ENCODE measurements around the gene HAUS8. TPM values are rescaled to one million over a fixed set of nuclear protein-coding genes. Genes with fewer than 3 reads are reported as not detected.
"Not testable (repeated sequence)": the region's sequence is repeated elsewhere in the genome, so short reads cannot be mapped to it uniquely, and the experiment has no call there.

HAUS8 gene
- total and polyA plus RNA-seq, 2 of the 4 experiments (the other 2 are of a cell fraction), result 3.4 to 14.2 TPM

DNA sequence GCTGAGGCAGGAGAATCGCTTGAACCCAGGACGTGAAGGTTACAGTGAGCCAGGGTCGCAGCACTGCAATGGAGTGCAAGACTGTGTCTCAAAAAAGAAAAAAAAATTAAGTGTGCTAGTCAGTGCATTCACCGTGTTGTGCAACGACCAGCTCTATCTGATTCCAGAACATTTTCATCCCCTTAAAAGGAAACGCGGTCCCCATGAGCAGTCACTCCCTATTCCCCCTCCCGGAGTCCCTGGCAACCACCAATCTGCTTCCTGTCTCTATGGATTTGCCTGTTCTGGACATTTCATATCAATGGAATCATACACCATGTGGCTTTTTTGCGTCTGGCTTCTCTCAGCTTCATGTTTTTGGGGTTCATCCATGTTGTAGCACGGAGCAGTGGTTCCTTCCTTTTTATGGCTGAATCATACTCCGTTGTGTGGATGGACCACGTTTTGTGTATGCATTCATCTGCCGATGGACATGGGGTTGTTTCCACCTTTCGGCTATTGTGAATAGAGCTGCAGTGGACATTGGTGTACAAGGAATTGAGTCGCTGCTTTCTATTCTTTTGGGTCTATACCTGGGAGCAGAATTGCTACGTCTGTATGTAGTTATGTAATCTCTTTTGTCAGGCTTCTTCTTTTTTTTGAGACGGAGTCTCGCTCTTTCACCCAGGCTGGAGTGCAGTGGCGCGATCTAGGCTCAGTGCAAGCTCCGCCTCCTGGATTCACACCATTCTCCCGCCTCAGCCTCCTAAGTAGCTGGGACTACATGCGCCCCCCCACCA is 20.1 kb upstream of the HAUS8 start:
- no peaks in the 10 kb centered on the region; the same call in 1 of the 2 replicates for H3K9me3 ChIP-seq (ENCODE audit: control insufficient read depth, insufficient read depth, low read length)
- dilution Hi-C loops (cut with HindIII; ENCODE audit: low sequenced_read_pairs, unreplicated experiment) (no loop called here), intact Hi-C loops (cut with micrococcal nuclease) (no loop called here), in situ Hi-C loops (cut with MboI; ENCODE audit: low sequenced_read_pairs) (no loop called here)
- H3K36me3 ChIP-seq (ENCODE audit: control insufficient read depth, insufficient read depth, low read length), result peaks cover 9% of the 10 kb centered on the region
- H2BK5ac ChIP-seq (ENCODE audit: low read depth, low read length, poor library complexity, severe bottlenecking), result no peak overlapping the region
- H3K14ac ChIP-seq (replicated peaks; ENCODE audit: low read depth, low read length), result peak overlapping the region; percentile 44; the same call in 1 of the 2 replicates
- no peak overlapping the region for H2AK9ac ChIP-seq (replicated peaks; ENCODE audit: low read depth, low read length, poor library complexity)
- H3K4me2 ChIP-seq (ENCODE audit: low read depth, low read length), result no peak overlapping the region
- peaks cover 29% of the 10 kb centered on the region for H3K9me1 ChIP-seq (ENCODE audit: insufficient read depth, low read length)
- H4K8ac ChIP-seq (ENCODE audit: low read depth in 2 of 2, low read length in 2 of 2), result peak overlapping the region; percentile 6 to 19; a peak in 3 of 4 replicates
- H3K27ac ChIP-seq (ENCODE audit: insufficient read depth, low read length), result peak overlapping the region; percentile 50; the same call in 1 of the 2 replicates
- H2AK5ac ChIP-seq (ENCODE audit: low read depth, low read length), result peak overlapping the region; percentile 31
- no peak overlapping the region for H3K23ac ChIP-seq (ENCODE audit: low read depth, low read length)
- peaks cover 12 to 69% of the 10 kb centered on the region in 2 experiments for H3K79me1 ChIP-seq (ENCODE audit: low read depth in 1 of 2, low read length in 2 of 2)
- no peak overlapping the region for H3K4me3 ChIP-seq (ENCODE audit: insufficient read depth, low read depth, low read length)
- BruUV-seq (replicated peaks), result no TSS peak
- H3K4ac ChIP-seq (ENCODE audit: low read depth, low read length), result peak overlapping the region; percentile 54
- WGBS, 2 experiments (ENCODE audit: extremely low coverage in 2 of 2, insufficient read length in 1 of 2), result 92% methylated on average over 13 of the region's 23 CpGs; no CpG with 5 or more reads in 1 of the 2 experiments
- H4K5ac ChIP-seq (ENCODE audit: low read depth, low read length), result peak overlapping the region; percentile 24; the same call in 1 of the 2 replicates
- H2BK120ac ChIP-seq (ENCODE audit: low read depth, low read length), result peak overlapping the region; percentile 61; the same call in 1 of the 2 replicates
- no peak overlapping the region for H3K56ac ChIP-seq (ENCODE audit: extremely low read depth, insufficient read depth, low read length)
- no peak overlapping the region for H2BK20ac ChIP-seq (ENCODE audit: low read depth, low read length)
- H3K27me3 ChIP-seq (ENCODE audit: control insufficient read depth, insufficient read depth, low read length), result no peaks in the 10 kb centered on the region
- H3K4me1 ChIP-seq (ENCODE audit: control insufficient read depth, insufficient read depth, low read length), result peaks cover 19% of the 10 kb centered on the region
- peak; percentile 71 for TF ChIP-seq CEBPB (IDR thresholded peaks at IDR 0.05; ENCODE audit: low read depth, low read length)
- TF ChIP-seq RCOR1 (IDR thresholded peaks at IDR 0.05; ENCODE audit: insufficient replicate concordance, low read length), result no peak
- ChIA-PET CTCF (no interaction called here), POLR2A (ENCODE audit: unreplicated experiment) (no interaction called here)
- H3K18ac ChIP-seq (ENCODE audit: low read depth, low read length), result peak overlapping the region; percentile 41; the same call in 1 of the 2 replicates
- no peak overlapping the region for H3K9ac ChIP-seq (ENCODE audit: low read depth, low read length)
- H4K91ac ChIP-seq (ENCODE audit: insufficient read depth, low read depth, low read length), result peak overlapping the region; percentile 8; the same call in 1 of the 2 replicates
- H4K20me1 ChIP-seq (ENCODE audit: insufficient read depth, low read length), result peaks cover 54% of the 10 kb centered on the region
- ATAC-seq (ENCODE audit: low read depth) (no peak; the same call in 1 of the 2 replicates), DNase-seq (peak; percentile 35)
- no peak overlapping the region for H2BK15ac ChIP-seq (ENCODE audit: low read depth, low read length)
- H2AFZ ChIP-seq (replicated peaks; ENCODE audit: low read length, poor library complexity), result no peak overlapping the region

DNA sequence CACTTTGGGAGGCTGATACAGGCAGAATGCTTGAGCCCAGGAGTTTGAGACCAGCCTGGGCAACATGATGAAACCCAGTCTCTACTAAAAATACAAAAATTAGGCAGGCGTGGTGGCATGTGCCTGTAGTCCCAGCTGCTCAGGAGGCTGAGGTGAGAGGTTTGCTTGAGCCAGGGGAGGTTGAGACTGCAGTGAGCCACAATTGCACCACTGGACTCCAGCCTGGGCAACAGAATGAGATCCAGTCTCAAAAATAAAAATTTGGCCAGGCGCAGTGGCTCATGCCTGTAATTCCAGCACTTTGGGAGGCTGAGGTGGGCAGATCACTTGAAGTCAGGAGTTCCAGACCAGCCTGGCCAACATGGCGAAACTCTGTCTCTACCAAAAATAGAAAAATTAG is 19.4 kb upstream of the HAUS8 start:
- POLR2A ChIA-PET (ENCODE audit: unreplicated experiment); H4K5ac ChIP-seq (ENCODE audit: low read depth, low read length); H2BK120ac ChIP-seq (ENCODE audit: low read depth, low read length); H2BK15ac ChIP-seq (ENCODE audit: low read depth, low read length); H3K9me3 ChIP-seq (ENCODE audit: control insufficient read depth, insufficient read depth, low read length); H2AFZ ChIP-seq (replicated peaks; ENCODE audit: low read length, poor library complexity); DNase-seq; BruUV-seq (replicated peaks); H3K4me2 ChIP-seq (ENCODE audit: low read depth, low read length); in situ Hi-C loops (cut with MboI; ENCODE audit: low sequenced_read_pairs); H3K27me3 ChIP-seq (ENCODE audit: control insufficient read depth, insufficient read depth, low read length); H2AK9ac ChIP-seq (replicated peaks; ENCODE audit: low read depth, low read length, poor library complexity); H2AK5ac ChIP-seq (ENCODE audit: low read depth, low read length); H2BK20ac ChIP-seq (ENCODE audit: low read depth, low read length); H3K36me3 ChIP-seq (ENCODE audit: control insufficient read depth, insufficient read depth, low read length); H3K14ac ChIP-seq (replicated peaks; ENCODE audit: low read depth, low read length); H3K18ac ChIP-seq (ENCODE audit: low read depth, low read length); H3K4me3 ChIP-seq (ENCODE audit: insufficient read depth, low read depth, low read length); H4K91ac ChIP-seq (ENCODE audit: insufficient read depth, low read depth, low read length); intact Hi-C loops (cut with micrococcal nuclease); H3K56ac ChIP-seq (ENCODE audit: extremely low read depth, insufficient read depth, low read length); H3K23ac ChIP-seq (ENCODE audit: low read depth, low read length); ATAC-seq (ENCODE audit: low read depth); H3K9ac ChIP-seq (ENCODE audit: low read depth, low read length); CTCF ChIA-PET; dilution Hi-C loops (cut with HindIII; ENCODE audit: low sequenced_read_pairs, unreplicated experiment): not testable (repeated sequence)
- Histone ChIP-seq H4K20me1 (ENCODE audit: insufficient read depth, low read length) (peaks cover 58% of the 10 kb centered on the region), H2BK5ac (ENCODE audit: low read depth, low read length, poor library complexity, severe bottlenecking) (peak overlapping the region; percentile 30), H3K9me1 (ENCODE audit: insufficient read depth, low read length) (peaks cover 32% of the 10 kb centered on the region), H3K27ac (ENCODE audit: insufficient read depth, low read length) (peak overlapping the region; percentile 50; the same call in 1 of the 2 replicates), H3K79me1 (ENCODE audit: low read depth in 1 of 2, low read length in 2 of 2) (peaks cover 16 to 70% of the 10 kb centered on the region in 2 experiments), H4K8ac (ENCODE audit: low read depth in 2 of 2, low read length in 2 of 2) (peak overlapping the region in 1 of 2 experiments; percentile 19; a peak in 1 of 4 replicates), H3K4ac (ENCODE audit: low read depth, low read length) (peak overlapping the region; percentile 53; the same call in 1 of the 2 replicates), H3K4me1 (ENCODE audit: control insufficient read depth, insufficient read depth, low read length) (peaks cover 23% of the 10 kb centered on the region)
- 100% methylated on average over 2 of the region's 3 CpGs; no CpG with 5 or more reads in 1 of the 2 experiments for WGBS, 2 experiments (ENCODE audit: extremely low coverage in 2 of 2, insufficient read length in 1 of 2)
